Upper lobe of left lung (tissue), 4 donors: ENCODE data around the gene NUP210.

Experiments used
- EP300 ChIP-seq, 4 donors: sonication (generic); formaldehyde crosslinking; IDR thresholded peaks; one replicate each; pipeline ENCODE4 v1.5.1; 2017; ENCODE audit warnings: antibody characterized with exemption in 4 of 4, control low read depth in 2 of 4
- POLR2A ChIP-seq, 4 donors: fragments of 450-650 bp; IDR thresholded peaks; one replicate each; pipeline ENCODE4 v1.5.1; 2016 to 2017; ENCODE audit warnings: antibody characterized with exemption in 4 of 4, mild to moderate bottlenecking in 2 of 4
- POLR2AphosphoS5 ChIP-seq, 2 donors: sonication (generic); formaldehyde crosslinking; IDR thresholded peaks; one replicate each; pipeline ENCODE4 v1.5.1; 2017; ENCODE audit warnings: antibody characterized with exemption in 2 of 2
- TF ChIP-seq, protein P1 (sequence below), 6 experiments: fragments of 450-650 bp in 4 of 6; fragments of 200-600 bp in 2 of 6; sonication (generic) in 2 of 6; IDR thresholded peaks; one replicate each; pipeline ENCODE4 v1.5.1; 2016 to 2019; ENCODE audit warnings: antibody characterized with exemption in 6 of 6

DNA sequence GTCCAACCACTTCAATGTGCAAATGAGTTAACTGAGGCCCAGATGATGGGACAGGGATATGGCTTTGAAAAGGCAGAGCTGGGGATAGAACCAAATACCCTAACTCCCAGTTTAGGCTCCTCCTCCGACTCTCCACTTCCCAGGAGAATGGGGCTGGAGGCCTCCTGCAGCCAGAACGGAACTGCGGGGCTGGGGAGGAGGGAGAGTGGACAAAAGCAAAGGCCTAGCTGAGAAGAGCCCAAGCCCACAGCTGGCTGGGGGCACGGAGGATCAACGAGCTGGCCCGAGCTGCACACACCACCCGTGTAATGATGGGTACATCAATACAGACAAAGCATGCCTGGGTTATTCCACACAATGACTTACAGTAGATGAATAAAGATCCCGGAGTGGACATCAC is 74.8 kb downstream of the NUP210 start:
- TF ChIP-seq, protein P1, sequence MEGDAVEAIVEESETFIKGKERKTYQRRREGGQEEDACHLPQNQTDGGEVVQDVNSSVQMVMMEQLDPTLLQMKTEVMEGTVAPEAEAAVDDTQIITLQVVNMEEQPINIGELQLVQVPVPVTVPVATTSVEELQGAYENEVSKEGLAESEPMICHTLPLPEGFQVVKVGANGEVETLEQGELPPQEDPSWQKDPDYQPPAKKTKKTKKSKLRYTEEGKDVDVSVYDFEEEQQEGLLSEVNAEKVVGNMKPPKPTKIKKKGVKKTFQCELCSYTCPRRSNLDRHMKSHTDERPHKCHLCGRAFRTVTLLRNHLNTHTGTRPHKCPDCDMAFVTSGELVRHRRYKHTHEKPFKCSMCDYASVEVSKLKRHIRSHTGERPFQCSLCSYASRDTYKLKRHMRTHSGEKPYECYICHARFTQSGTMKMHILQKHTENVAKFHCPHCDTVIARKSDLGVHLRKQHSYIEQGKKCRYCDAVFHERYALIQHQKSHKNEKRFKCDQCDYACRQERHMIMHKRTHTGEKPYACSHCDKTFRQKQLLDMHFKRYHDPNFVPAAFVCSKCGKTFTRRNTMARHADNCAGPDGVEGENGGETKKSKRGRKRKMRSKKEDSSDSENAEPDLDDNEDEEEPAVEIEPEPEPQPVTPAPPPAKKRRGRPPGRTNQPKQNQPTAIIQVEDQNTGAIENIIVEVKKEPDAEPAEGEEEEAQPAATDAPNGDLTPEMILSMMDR (IDR thresholded peaks at IDR 0.05) = no peak
- TF ChIP-seq POLR2AphosphoS5 (IDR thresholded peaks at IDR 0.05) = no peak
- no peak for TF ChIP-seq POLR2A (IDR thresholded peaks at IDR 0.05)
- TF ChIP-seq EP300 (IDR thresholded peaks at IDR 0.05) = no peak
